GM20000 (cell line): ENCODE measurements around the gene GGNBP2.

Experiments
- DNase-seq: peaks from one replicate; pipeline ENCODE4 v3.0.0; 2012; ENCODE audit warnings: low spot score
- TF ChIP-seq, protein P1 (sequence below): IDR thresholded peaks from 2 replicates; pipeline ENCODE4 v1.5.1; 2012; ENCODE audit warnings: mild to moderate bottlenecking, control low read depth; ENCODE audit errors: extremely low read depth, missing control alignments

Gene GGNBP2

DNA sequence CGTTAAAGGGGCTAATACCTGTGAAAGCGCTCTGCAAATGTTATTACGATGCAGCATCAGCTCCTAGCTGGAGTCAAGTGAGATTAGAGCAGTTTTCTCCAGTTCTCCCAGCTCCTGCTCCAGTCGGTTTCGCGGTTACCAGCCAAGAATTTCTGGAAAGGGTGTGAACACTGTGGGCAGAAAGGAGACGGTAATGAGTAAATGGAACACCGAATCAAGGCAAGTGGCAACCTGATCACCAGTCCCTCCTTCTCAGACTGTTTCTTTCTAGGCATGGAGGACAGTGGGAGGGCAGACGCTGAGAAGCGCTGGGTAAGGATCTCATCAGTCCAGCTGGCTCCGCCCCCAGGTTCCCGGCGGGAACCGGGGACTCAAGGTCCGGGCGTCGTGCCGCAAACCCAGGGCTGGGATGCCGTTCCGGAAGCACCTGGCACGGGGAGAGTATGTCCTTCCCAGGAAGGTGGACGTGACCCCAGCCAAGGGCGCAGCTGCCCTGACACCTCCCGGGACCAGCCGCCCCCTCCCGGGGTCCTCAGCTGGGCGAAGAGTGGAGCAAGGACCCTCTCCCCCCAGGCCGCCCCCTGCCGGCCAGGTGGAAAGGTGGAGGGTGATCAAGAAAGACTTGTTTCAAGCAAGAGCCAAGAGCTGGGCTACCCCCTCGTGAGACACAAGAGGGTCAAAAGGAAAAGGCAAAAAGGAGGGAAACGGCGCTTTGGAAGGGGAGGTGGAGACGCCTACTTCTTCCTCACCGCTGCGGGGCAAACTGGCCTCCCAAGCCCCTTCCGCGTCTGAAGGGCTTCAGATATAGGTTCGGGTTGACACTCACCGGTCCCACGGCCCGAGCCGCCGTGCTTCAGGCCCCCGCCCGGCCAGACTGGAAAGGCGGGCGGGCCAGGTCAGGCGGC lies 10.5 kb upstream of the GGNBP2 start:
- DNase-seq: peak; percentile 67
- TF ChIP-seq, protein P1, sequence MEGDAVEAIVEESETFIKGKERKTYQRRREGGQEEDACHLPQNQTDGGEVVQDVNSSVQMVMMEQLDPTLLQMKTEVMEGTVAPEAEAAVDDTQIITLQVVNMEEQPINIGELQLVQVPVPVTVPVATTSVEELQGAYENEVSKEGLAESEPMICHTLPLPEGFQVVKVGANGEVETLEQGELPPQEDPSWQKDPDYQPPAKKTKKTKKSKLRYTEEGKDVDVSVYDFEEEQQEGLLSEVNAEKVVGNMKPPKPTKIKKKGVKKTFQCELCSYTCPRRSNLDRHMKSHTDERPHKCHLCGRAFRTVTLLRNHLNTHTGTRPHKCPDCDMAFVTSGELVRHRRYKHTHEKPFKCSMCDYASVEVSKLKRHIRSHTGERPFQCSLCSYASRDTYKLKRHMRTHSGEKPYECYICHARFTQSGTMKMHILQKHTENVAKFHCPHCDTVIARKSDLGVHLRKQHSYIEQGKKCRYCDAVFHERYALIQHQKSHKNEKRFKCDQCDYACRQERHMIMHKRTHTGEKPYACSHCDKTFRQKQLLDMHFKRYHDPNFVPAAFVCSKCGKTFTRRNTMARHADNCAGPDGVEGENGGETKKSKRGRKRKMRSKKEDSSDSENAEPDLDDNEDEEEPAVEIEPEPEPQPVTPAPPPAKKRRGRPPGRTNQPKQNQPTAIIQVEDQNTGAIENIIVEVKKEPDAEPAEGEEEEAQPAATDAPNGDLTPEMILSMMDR: peak; percentile 62

DNA sequence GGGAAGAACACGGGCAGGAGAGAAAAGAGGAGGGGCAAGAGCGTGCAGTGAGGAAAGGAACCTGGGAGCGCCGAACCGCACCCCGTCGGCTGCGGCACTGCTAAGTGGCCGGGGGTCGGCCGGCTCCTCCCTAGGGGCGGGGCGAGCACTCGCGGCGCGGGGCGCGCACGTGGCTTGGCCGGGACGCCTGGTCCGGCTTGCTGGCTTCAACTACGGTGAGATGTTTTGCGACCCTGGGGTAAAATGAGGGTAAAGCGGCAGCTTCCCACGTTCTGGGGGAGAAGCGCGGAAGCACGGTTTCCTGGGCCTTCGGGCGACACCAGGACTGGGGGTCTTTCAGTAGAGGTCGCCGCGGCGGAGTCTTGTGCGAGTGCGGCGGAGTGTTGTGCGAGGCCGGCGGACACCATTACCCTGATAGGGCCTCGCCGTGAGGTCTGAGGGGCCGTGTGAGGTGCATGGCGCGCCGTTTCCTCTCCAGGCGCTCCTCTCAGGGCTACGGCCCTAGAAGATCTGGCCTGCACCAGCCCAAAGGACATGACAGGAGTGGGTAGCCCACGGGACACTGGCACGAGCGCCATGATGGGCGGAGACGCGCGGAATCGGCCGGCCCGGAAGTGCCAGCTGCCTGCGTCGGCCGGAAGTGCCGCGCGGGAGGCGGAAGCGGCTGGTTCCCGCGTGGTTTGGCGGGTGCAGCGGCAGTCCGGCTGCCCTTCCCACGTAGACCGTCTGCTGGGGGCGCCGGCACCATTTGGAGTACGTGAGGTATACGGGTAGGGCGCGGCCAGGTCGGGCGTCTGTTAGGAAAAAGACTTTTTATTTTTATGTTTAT lies 9.7 kb upstream of the GGNBP2 start, which contains the start of the genes MYO19 and PIGW:
Gene MYO19, minus strand, starts transcription at position 29 of the 829 bp plus-strand sequence. CDS start 2,330 bp downstream, outside the sequence.
Gene PIGW, plus strand, starts transcription at position 148 of the 829 bp plus-strand sequence. CDS start 2,115 bp downstream, outside the sequence.
- DNase-seq: peak; percentile 92
- TF ChIP-seq, protein P1: no peak

DNA sequence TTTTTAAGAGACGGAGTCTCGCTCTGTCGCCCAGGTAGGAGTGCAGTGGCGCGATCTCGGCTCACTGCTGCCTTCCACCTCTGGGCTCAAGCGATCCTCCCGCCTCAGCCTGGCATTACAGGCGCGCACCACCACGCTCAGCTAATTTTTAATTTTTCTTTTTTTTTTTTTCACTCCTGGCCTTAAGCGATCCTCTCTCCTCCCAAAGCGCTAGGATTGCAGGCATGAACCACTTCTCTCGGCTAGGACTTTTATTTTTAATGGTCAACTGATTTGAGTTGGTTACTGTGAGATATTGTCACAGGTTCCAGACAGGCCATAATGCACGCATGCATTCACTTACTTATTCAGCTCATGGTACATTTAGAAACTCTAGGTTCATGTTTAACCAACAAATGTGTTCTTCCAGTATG lies 9.0 kb upstream of the GGNBP2 start:
- TF ChIP-seq, protein P1: no peak
- no peak for DNase-seq

DNA sequence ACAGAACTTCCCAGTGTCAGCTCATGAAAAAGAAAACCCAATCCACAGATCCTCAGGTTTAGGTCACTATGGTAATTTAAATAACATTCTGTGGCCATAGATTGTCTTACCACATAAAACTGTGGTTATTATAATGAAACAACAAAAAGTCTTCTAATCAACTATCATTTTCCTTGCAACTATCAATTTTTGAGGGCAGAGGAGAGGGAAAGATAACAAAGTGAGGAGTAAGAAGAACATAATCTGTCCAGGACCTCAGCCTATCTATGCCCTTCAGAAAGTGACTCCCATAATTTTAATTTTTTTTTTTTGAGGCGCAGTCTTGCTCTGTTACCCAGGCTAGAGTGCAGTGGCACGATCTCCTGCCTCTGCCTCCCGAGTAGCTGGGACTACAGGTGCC lies 4.0 kb upstream of the GGNBP2 start:
- DNase-seq: no peak

DNA sequence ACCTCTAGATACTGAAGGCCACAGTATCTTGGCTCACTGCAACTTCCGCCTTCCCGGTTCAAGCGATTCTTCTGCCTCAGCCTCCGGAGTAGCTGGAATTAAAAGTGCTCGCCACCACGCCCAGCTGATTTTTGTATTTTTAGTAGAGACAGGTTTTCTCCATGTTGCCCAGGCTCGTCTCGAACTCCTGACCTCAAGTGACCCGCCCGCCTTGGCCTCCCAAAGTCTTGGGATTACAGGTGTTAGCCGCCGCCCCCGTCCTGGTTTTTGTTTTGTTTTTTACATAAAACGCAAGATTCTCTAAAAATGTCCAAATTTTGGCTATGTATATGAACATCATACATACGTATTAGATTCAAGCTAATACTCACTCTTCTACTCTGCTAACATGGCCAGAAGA lies 2.0 kb upstream of the GGNBP2 start:
- no peak for DNase-seq
- TF ChIP-seq, protein P1: no peak

More for the DNA sequence above, 4.0 kb upstream of the GGNBP2 start:
- TF ChIP-seq, protein P1: no peak

DNA sequence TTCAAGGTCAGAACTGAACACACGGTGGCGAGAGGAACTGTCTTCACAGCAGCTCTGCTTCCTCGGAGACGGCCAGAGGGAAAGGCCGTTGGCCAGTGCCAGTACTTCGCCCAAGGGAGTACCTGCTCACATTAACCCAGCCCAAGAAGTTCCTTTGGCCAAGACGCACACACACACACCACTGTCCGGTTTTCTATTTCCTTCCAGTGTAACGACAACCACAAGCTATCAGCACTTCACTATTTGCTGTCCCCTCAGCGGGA lies 744 bp upstream of the GGNBP2 start:
- peak; percentile 51 for DNase-seq
- TF ChIP-seq, protein P1: no peak

DNA sequence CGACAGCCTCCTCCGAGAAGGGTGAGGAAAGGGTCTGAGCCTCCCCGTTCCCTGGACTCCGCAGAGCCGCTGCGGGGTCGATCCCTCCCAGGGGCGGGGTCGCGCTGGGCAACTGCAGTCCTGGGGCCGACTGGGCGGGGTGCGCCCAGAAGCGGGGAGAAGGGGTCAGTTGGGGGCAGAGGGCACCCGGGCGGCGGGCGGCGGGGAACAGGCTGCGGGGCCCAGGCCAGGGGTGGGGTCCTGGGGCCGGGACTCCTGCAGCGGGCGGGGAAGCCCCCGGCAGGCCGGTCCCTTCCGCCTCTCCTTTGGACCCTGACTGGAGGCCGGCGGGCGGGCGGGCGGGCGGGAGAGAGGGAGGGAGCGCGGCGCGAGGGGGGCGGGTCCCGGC lies 352 bp downstream of the GGNBP2 start:
- TF ChIP-seq, protein P1: no peak
- no peak for DNase-seq
